WI38 (cell line): ENCODE data around the gene IFNL3.

Experiments
- H3K4me3 ChIP-seq: 2 replicates; pipeline ENCODE4 v1.5.1; 2011; ENCODE audit warnings: low read depth, mild to moderate bottlenecking, control low read depth, low read length
- TF ChIP-seq, protein P1 (sequence below): IDR thresholded peaks from 2 replicates; pipeline ENCODE4 v1.5.1; 2012; ENCODE audit warnings: low read depth, mild to moderate bottlenecking, control low read depth, low read length

IFNL3 gene

DNA sequence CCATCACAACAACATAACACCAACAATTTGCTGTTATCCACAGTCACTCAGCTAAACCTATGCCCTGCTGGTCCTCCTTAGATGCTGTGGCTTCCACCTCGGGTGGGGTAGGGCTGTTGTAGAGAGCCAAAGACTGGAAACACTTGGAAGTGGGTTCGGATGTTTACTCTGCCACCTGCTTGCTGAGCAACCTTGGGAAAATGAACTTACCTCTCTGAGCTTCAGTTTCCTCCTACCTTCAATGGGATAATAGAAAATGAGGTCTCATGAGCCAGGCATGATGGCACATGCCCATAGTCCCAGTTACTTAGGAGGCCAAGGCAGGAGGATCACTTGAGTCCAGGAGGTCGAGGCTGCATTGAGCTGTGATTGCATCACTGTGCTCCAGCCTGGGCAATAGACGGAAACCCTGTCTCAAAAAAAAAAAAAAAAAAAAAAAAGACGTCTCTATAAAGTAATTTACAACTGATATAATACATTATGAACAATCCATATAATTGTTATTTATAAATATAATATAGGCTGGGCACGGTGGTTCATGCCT, 37.4 kb downstream of the IFNL3 start:
- TF ChIP-seq, protein P1, sequence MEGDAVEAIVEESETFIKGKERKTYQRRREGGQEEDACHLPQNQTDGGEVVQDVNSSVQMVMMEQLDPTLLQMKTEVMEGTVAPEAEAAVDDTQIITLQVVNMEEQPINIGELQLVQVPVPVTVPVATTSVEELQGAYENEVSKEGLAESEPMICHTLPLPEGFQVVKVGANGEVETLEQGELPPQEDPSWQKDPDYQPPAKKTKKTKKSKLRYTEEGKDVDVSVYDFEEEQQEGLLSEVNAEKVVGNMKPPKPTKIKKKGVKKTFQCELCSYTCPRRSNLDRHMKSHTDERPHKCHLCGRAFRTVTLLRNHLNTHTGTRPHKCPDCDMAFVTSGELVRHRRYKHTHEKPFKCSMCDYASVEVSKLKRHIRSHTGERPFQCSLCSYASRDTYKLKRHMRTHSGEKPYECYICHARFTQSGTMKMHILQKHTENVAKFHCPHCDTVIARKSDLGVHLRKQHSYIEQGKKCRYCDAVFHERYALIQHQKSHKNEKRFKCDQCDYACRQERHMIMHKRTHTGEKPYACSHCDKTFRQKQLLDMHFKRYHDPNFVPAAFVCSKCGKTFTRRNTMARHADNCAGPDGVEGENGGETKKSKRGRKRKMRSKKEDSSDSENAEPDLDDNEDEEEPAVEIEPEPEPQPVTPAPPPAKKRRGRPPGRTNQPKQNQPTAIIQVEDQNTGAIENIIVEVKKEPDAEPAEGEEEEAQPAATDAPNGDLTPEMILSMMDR, result no peak
- no peak overlapping the region for H3K4me3 ChIP-seq

DNA sequence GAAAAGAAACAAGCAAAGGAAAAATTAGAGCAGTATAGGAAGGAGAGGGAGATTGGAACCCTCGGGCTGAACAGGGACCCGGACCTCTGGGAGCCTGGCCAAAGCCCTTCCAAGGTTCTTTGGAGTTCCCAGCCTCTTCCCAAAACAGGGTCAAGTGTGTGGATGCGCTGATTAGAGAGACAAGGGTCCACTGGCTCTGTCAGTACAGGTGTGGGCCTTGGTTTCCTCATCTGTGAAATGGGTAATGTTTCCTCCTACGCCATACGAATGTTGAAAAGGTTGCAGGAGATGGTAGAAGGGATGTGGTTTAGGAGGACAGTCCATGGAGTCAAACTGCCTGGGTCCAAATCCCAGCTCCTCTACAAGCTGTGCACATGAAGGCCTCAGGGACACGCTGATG, 38.7 kb downstream of the IFNL3 start:
- TF ChIP-seq, protein P1, result no peak
- no peak overlapping the region for H3K4me3 ChIP-seq

DNA sequence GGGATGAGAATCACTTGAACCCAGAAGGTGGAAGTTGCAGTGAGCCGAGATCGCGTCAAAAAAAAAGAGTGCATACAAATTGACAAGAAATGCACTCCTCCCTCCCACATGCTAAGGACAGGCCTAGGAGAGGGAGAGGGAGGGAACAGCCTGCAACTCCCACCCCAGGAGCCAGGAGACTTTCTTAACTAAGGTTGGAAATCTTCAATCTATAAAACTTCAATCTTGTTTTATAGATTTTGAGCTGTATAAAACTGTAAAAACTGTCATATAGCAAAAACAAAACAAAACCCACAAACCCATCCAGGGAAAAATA, 39.4 kb downstream of the IFNL3 start:
- H3K4me3 ChIP-seq, result no peak overlapping the region
- TF ChIP-seq, protein P1, result no peak

DNA sequence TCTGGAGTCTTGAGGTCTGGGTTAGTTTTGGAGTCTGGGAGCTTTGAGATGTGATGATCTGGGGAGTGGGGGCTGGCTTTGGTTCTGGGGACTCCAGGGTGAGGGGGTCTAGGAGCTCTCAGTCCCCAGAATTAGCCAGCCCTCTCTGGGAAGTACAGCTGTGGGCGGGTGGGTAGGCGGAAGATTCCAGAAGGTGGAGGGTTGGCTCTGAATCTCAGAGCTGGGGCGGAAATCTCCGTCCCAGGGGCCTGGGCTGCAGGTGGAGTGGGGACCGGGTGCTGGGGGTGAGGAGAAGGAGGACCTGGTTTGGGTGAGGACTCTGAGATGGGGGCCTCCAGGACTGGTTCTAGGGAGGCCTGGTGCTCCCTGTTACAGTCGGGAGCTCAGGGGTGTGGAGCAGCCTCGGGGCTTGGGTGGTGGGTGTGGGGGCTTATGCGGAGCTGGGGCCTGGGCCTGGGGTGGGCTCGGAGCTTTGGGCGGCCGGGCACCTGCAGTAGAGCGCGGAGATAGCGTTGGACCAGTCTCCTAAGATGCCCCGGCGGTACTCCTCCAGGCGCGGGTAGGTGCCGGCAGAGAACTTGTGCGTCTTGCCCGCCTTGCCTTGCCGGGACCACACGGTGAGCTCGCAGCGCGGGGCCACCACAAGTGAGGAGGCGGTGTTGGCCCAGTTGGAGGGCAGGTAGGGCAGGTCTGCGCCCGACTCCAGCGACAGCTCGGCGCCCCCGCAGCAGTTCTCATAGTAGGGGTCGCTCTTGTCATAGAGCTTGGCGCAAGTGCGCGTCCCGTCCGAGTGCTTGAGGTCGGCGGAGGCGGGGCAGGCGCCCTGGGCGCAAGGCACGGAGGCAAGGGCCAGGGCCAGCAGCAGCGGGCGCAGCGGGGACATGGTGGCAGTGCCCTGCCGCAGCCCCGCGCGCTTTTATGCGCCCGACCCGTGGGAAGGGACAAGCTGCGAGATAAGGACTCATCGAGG, 41.1 kb downstream of the IFNL3 start, which contains the start of gene SYCN:
Gene SYCN, minus strand, starts transcription at position 892 of the 970 bp plus-strand sequence. Its CDS starts 9 bp downstream, at position 883.
- no peak within 1 kb of the TSS for H3K4me3 ChIP-seq
- TF ChIP-seq, protein P1, result no peak

DNA sequence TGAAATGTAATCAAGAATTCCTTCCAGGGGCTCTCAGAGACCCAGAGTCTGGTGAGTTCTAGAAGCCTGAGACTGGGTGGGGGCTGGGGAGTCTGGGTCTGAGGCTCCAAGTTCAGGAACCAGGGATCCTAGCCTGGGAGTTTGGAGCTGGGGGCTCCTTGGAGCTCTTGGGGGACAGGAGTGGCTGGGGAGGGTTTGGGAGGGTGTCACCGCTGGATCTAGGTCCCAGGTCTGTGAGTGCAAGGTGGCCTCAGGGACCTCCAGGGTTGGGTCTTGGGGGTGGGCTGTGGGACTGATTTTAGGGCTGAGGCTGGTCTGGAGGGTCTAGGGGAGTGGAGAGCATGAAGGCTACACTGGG, 41.8 kb downstream of the IFNL3 start:
- no peak overlapping the region for H3K4me3 ChIP-seq
- TF ChIP-seq, protein P1, result no peak

GRCh38 chr19:39200803-39201115, 44.0 kb downstream of the IFNL3 start:
- TF ChIP-seq, protein P1, result no peak
- no peak overlapping the region for H3K4me3 ChIP-seq

DNA sequence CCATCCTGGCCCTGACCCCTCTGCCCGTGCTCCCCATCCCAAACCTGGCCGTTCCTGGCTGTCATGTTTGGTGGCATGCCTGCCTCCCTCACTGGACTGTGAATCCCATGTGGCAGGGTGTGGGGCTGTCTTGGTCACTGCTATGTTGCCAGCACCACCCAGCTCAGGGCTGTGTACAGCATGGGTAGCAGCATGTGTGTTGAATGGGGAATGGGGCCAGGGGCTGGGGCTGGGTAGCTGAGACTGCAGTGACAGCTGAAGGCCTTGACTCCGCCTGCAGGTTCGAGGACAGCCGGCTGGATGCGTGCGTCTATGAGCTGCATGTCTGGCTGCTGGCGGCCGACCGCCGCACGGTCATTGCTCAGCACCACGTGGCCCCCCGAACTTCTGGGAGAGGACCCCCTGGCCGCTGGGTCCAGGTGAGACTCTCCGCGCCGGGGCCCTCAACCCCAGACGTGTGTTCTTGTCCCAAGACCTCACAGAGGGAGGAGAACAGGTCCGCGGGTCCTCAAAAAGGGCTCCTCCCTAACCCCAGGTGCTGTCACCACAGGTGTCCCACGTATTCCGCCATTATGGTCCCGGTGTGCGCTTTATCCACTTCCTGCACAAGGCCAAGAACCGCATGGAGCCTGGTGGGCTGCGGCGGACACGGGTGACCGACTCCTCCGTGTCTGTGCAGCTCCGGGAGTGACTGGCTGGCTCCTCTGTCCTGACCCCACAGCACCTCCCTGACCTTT, 44.6 kb downstream of the IFNL3 start:
- TF ChIP-seq, protein P1, result no peak
- no peak overlapping the region for H3K4me3 ChIP-seq
